ENCODE data around the gene DYRK2.
"Not testable (repeated sequence)": the region's sequence is repeated elsewhere in the genome, so short reads cannot be mapped to it uniquely, and the experiment has no call there.

DYRK2 gene

DNA sequence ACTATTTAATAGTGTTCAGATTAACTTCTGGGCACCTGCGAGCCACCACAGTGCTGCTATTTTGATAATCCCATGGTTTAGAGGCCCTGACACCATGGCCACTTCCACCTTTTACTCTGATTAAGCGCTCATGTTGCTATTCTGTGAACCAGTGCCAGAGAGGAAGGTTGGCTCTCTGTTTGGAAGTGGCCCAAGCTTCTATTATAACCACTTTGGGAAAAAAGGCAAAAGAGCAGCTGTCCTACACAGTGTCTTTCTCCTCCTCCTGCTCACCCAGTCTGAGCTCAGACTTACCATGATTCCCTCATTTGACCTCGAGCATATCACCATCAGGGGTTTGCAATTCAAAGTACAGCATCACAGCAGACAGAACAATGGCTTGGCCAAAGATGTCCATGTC is 23.3 kb downstream of the DYRK2 start:
- no peak for DNase-seq

DNA sequence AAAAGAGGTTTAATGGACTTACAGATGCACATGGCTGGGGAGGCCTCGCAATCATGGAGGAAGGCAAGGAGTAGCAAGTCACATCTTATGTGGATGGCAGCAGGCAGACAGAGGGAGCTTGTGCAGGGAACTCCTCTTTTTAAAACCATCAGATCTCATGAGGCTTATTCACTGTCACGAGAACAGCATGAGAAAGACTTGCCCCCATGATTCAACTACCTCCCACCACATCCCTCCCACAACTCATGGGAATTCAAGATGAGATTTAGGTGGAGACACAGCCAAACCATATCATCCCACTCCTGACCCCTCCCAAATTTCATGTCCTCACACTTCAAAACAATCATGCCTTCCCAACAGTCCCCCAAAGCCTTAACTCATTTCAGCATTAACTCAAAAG is 24.0 kb downstream of the DYRK2 start:
- DNase-seq: not testable (repeated sequence)

DNA sequence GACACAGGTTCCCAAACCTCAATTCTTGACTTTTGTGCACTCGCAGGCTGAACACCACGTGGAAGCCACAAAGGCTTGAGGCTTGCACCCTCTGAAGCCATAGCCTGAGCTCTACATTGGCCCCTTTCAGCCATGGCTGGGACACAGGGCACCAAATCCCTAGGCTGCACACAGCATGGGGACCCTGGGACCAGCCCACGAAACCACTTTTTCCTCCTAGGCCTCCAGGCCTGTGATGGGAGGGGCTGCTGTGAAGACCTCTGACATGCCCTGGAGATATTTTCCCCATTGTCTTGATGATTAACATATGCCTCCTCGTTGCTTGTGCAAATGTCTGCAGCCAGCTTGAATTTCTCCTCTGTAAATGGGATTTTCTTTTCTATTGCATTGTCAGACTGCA is 25.0 kb downstream of the DYRK2 start:
- DNase-seq: not testable (repeated sequence)

- DNase-seq: no peak
Observed at GRCh38 chr12:67674417-67674816, 25.9 kb downstream of the DYRK2 start.

GRCh38 chr12:67676624-67677023 is 28.1 kb downstream of the DYRK2 start:
- DNase-seq: no peak

DNA sequence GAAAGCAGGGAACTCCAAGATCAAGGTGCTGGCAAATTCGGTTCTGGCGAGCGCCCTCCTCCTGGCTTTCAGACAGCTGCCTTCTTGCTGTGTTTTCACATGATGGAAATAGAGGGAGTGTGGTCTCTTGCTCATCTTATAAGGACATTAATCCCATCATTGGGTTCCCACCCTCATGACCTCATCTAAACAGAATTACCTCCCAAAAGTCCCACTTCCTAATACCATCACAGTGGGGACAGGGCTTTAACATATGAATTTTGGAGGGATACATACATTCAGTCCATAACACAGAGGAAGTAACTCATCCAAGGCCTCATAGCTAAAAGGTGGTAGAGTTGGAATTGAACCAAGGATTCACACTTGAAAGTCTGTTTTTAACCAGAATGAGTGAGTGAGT is 28.6 kb downstream of the DYRK2 start:
- no peak for DNase-seq

- DNase-seq: no peak
Observed at GRCh38 chr12:67681105-67681778, 32.7 kb downstream of the DYRK2 start.

- DNase-seq: no peak
Observed at GRCh38 chr12:67681941-67682620, 33.5 kb downstream of the DYRK2 start.

DNA sequence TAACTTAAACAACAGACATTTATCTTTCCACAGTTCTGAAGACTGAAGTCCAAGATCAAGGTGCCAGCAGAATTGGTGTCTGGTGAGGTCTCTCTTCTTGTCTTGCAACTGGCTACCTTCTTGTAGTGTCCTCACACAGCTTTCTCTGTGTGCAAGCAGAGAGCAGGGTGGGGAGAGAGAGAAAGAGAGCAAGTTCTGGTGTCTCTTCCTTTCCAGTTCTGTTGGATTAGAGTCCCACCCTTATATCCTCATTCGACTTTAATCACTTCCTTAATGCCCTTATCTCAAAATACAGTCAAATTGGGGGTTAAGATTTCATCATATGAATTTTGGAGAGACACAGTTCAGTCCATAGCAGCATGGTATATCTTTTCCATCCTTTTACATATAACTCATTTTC is 40.8 kb downstream of the DYRK2 start:
- DNase-seq: no peak

GRCh38 chr12:67690656-67691055 is 42.1 kb downstream of the DYRK2 start:
- DNase-seq: no peak

GRCh38 chr12:67691220-67691619 is 42.7 kb downstream of the DYRK2 start:
- DNase-seq: no peak

GRCh38 chr12:67692135-67692534 is 43.6 kb downstream of the DYRK2 start:
- DNase-seq: no peak

GRCh38 chr12:67692966-67693365 is 44.4 kb downstream of the DYRK2 start:
- DNase-seq: no peak

GRCh38 chr12:67693894-67694293 is 45.3 kb downstream of the DYRK2 start:
- DNase-seq: no peak

- DNase-seq: no peak
Observed at GRCh38 chr12:67694306-67694900, 45.9 kb downstream of the DYRK2 start.

DNA sequence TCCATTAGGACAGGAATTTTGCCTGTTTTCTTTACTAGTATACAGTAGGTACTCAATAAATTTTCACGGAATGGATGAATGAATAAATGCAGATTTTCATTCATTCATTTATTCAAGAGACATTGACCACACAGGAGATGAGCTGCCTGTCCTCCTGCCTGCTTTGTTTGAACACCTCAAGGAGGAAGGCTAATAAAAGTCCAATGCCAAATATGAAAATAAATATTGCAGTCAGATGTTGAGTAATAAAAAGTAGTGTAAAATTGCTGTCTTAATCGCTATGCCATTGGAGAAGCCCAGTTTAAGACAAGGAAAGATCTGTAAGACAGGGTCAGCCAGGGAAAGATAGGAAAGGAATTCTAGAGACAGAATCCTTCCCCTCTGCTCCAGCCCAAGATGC is 47.4 kb downstream of the DYRK2 start:
- DNase-seq: no peak

DNA sequence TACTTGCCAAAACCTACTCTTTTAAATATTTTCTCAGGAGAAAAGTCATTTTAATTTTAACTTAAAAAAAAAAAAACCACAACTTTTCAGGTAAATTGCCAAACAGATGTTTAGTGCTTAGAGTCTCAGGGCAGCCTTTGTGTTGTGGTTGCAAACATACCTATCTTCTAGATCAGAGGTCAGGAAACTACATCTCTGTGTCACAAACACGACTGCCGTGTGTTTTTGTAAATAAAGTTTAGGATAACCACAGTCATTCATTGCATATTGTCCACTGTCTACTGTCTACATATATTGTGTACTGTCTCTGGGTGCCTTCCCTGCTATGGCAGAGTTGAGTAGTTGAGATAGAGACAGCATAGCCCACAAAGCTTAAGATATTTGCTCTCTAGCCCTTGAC is 48.9 kb downstream of the DYRK2 start:
- DNase-seq: no peak

GRCh38 chr12:67697967-67698366 is 49.4 kb downstream of the DYRK2 start:
- no peak for DNase-seq

- peak; percentile 22 for DNase-seq
Observed at GRCh38 chr12:67698672-67699581, 50.4 kb downstream of the DYRK2 start.

DNA sequence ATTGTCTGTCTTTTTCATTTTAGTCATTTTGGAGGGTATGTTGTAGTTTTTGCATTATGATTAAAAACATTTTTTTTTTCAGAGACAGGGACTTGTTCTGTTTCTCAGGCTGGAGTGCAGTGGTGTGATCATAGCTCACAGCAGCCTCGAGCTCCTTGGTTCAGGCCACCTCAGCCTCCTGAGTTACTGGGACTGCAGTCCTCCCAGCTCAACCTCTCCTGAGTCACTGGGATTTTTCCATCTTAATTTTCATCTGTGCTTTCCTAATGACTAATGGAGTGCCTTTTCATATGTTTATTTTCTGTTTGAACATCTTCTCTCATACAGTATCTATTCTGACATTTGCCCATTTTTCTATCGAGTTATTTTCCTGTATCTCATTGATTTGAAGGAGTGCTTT is 52.6 kb downstream of the DYRK2 start:
- DNase-seq: no peak

GRCh38 chr12:67702136-67702535 is 53.6 kb downstream of the DYRK2 start:
- no peak for DNase-seq

DNA sequence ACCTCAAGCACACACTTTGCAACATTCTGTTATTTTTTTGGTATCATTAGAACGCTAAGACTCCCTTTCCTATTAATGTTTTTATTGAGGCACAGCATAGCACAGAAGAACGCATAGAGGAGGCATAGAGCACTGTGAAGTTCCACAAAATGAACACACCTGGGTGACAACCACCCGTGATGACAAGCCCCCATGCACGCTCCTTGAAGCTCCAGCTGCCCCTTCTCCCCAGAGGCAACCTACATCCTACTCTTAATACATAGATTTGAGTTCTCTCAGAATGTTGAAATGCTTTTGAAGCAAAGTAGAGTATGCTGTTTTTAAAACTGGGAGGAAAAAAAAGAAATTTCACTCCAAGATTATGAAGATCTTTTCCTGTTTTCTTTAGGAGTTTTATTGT is 55.5 kb downstream of the DYRK2 start:
- no peak for DNase-seq
